ENCODE measurements around the gene NAA60. TPM values are rescaled to one million over a fixed set of nuclear protein-coding genes. Genes with fewer than 3 reads are reported as not detected.
A peak's percentile ranks its signal among the peaks of the same experiment; 100 is the strongest.
"Not testable (repeated sequence)": the region's sequence is repeated elsewhere in the genome, so short reads cannot be mapped to it uniquely, and the experiment has no call there.

NAA60 gene
- total and polyA plus RNA-seq, 3 donors from 2014 or later, result 61.8 to 120 (median 99.2) TPM

DNA sequence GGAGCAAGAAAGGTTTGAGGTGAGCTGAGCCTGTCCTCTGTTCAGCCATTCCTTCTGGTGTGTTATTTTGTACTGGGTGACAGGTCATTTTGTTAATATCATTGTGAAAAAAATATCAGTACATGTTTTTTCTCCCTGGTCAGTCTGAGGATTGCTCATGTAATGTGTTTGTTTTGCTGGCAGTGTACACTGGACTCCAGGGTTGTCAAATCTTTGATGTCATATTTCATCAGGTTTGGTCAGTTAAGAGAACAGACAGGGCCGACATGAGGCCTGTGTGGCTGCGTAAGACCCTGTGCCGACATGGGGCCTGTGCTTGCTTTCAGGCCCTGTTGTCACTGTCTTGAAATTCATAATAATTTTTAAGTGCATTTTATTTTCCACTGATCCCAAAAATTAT, 79.8 kb downstream of the NAA60 start:
- no peak overlapping the region for H3K4me3 ChIP-seq
- no peaks in the 10 kb centered on the region for H3K36me3 ChIP-seq (ENCODE audit: low read depth, missing control alignments)
- DNase-seq, result no peak
- H3K9me3 ChIP-seq, result no peaks in the 10 kb centered on the region
- no peaks in the 10 kb centered on the region for H3K27me3 ChIP-seq
- TF ChIP-seq POLR2A (IDR thresholded peaks at IDR 0.05), result no peak
- TF ChIP-seq, protein P1, sequence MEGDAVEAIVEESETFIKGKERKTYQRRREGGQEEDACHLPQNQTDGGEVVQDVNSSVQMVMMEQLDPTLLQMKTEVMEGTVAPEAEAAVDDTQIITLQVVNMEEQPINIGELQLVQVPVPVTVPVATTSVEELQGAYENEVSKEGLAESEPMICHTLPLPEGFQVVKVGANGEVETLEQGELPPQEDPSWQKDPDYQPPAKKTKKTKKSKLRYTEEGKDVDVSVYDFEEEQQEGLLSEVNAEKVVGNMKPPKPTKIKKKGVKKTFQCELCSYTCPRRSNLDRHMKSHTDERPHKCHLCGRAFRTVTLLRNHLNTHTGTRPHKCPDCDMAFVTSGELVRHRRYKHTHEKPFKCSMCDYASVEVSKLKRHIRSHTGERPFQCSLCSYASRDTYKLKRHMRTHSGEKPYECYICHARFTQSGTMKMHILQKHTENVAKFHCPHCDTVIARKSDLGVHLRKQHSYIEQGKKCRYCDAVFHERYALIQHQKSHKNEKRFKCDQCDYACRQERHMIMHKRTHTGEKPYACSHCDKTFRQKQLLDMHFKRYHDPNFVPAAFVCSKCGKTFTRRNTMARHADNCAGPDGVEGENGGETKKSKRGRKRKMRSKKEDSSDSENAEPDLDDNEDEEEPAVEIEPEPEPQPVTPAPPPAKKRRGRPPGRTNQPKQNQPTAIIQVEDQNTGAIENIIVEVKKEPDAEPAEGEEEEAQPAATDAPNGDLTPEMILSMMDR (IDR thresholded peaks at IDR 0.05), result no peak
- H3K27ac ChIP-seq, result no peak overlapping the region
- intact Hi-C loops (cut with DNase I; ENCODE audit: low total_unique reads), result no loop called here
- H3K4me1 ChIP-seq, result no peaks in the 10 kb centered on the region
- 94 to 97% methylated on average over 3 of the region's 3 CpGs for WGBS, 2 donors

DNA sequence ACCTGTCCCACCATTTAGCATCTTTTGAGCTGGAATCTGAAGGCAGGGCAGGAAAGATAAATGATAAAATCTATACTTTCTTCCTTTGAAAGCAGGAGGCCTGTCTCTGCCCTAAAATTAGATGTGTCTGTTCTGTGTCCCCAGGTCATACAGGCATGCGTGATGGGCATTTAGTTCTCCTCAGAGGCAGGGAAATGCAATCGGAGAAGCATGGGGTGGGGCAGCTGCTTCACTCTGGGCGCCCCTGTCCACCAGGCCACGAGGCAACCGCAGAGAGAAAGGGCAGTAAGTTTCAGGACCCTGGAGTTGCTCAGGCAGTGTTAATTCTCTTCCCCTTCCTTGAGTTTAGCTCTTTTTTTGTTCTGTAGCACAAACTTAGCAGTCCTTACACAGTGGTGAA, 82.5 kb downstream of the NAA60 start:
- no peaks in the 10 kb centered on the region for H3K27me3 ChIP-seq
- no peaks in the 10 kb centered on the region for H3K9me3 ChIP-seq
- no peak overlapping the region for H3K27ac ChIP-seq
- no peaks in the 10 kb centered on the region for H3K4me1 ChIP-seq
- DNase-seq, result no peak
- TF ChIP-seq POLR2A (IDR thresholded peaks at IDR 0.05), result no peak
- TF ChIP-seq, protein P1 (IDR thresholded peaks at IDR 0.05), result no peak
- intact Hi-C loops (cut with DNase I; ENCODE audit: low total_unique reads), result no loop called here
- no peak overlapping the region for H3K4me3 ChIP-seq
- no peaks in the 10 kb centered on the region for H3K36me3 ChIP-seq (ENCODE audit: low read depth, missing control alignments)
- 93 to 94% methylated on average over 5 of the region's 5 CpGs for WGBS, 2 donors

DNA sequence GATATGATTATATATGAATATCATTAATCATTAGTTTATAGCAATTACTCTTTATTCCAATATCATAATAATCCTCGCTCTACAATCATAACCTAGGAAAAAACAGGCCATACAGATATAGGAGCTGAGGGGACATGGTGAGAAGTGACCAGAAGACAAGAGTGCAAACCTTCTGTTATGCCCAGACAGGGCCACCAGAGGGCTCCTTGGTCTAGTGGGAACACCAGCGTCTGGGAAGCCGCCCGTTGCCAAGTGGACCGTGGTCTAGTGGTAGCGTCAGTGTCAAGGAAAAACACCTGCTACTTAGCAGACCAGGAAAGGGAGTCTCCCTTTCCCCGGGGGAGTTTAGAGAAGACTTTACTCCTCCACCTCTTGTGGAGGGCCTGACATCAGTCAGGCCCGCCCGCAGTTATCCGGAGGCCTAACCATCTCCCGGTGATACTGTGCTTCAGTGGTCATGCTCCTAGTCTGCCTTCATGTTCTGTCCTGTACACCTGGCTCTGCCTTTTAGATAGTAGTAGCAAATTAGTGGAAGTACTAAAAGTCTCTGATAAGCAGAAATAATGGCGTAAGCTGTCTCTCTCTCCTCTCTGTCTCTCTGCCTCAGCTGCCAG, 83.8 kb downstream of the NAA60 start:
- H3K36me3 ChIP-seq (ENCODE audit: low read depth, missing control alignments); H3K9me3 ChIP-seq; H3K4me3 ChIP-seq; H3K27ac ChIP-seq; H3K4me1 ChIP-seq; H3K27me3 ChIP-seq; intact Hi-C loops (cut with DNase I; ENCODE audit: low total_unique reads): not testable (repeated sequence)
- TF ChIP-seq, protein P1 (IDR thresholded peaks at IDR 0.05), result peak; percentile 37 to 61 (median 46)
- DNase-seq, result peak; percentile 90
- 44 to 58% methylated on average over 7 to 12 of the region's 12 CpGs for WGBS, 2 donors

DNA sequence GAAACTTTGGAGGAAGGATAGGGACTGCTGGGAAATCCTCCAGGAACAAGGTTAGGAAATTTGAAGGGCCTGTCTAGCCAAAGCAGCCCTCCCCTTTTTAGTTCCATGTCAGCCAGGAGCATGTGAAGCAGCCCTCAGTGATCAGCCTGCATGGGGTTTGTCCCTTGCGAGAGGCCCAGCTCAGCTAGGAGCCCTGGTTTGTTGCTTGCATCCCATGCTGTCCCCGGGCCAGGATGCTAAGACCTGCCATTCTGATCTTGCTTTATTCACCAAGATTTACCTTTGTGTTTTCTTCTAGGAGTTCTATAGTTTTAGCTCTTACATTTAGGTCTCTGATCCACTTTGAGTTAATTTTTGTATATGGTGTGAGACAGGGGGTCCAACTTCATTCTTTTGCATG, 84.9 kb downstream of the NAA60 start:
- 100% methylated on average over 2 of the region's 2 CpGs for WGBS, 2 donors
- no peaks in the 10 kb centered on the region for H3K4me1 ChIP-seq
- no peaks in the 10 kb centered on the region for H3K27me3 ChIP-seq
- intact Hi-C loops (cut with DNase I; ENCODE audit: low total_unique reads), result no loop called here
- no peak overlapping the region for H3K4me3 ChIP-seq
- H3K36me3 ChIP-seq (ENCODE audit: low read depth, missing control alignments), result no peaks in the 10 kb centered on the region
- no peaks in the 10 kb centered on the region for H3K9me3 ChIP-seq
- no peak overlapping the region for H3K27ac ChIP-seq
- TF ChIP-seq, protein P1 (IDR thresholded peaks at IDR 0.05), result no peak
- no peak for TF ChIP-seq POLR2A (IDR thresholded peaks at IDR 0.05)
- DNase-seq, result no peak

DNA sequence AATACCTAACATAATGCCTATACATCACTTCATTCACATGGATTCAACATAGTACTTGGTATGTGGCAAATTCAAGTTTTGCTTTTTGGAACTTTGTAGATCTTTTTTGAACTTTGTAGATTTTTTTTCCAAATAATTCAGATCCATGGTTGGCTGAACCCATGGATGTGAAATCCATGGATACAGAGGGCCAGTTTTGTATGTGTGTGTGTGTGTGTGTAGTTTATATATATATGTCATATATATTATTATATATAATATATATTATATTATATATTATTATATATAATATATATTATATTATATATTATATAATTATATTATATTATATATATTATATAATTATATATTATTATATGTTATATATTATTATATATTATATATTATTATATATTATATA, 85.7 kb downstream of the NAA60 start:
- Histone ChIP-seq H3K9me3 (no peaks in the 10 kb centered on the region), H3K27ac (no peak overlapping the region), H3K4me3 (no peak overlapping the region), H3K4me1 (no peaks in the 10 kb centered on the region), H3K27me3 (no peaks in the 10 kb centered on the region), H3K36me3 (ENCODE audit: low read depth, missing control alignments) (no peaks in the 10 kb centered on the region)
- no peak for DNase-seq
- intact Hi-C loops (cut with DNase I; ENCODE audit: low total_unique reads), result no loop called here
- no peak for TF ChIP-seq POLR2A (IDR thresholded peaks at IDR 0.05)
